HG02970 (cell line): ENCODE data around the gene ADD1.

Experiments
- ATAC-seq: cut with Tn5 transposase; IDR thresholded peaks from one replicate; pipeline ENCODE4 v1.9.1; 2021; ENCODE audit warnings: mild to moderate bottlenecking, moderate library complexity, moderate number of reproducible peaks; ENCODE audit not compliant: unreplicated experiment, low FRiP score

ADD1 gene

DNA sequence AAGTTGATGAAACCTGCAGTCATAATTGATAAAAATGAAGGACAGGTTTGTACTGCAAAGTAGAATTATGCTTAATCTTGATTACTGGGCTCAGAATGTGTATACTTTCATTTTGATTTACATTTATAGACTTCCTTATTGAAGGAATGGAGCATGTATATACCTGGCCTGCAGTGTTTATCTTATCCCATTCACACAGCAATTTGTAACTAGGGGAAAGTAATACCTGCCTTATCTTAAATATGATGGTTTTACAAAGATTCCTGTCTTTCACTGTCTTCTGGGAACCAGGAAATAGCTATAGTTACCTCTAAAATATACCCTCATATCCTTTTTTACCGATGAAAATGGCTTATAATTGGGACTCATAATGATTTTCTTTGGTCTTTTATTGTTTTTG lies 29.7 kb downstream of the ADD1 start:
- no peak for ATAC-seq

GRCh38 chr4:2874861-2875260 lies 31.2 kb downstream of the ADD1 start:
- ATAC-seq: no peak

- ATAC-seq: no peak
Measured at GRCh38 chr4:2875556-2875955, 31.9 kb downstream of the ADD1 start.

DNA sequence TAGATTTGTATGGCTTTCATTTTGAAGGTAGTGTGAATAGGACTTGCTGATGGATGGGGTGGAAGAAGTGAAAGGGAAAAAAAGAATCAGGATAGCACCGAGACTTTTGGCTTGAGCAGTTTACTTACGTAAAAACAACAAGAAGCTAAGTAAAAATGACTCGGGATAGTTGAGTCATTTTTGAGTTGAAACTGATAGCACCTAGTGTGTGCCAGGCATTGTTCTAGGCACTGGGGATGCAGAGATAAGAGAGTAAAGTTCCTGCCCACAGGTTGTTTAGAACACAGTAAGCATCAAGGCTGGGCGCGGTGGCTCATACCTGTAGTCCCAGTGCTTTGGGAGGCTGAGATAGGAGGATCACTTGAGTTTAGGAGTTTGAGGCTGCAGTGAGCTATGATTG lies 34.7 kb downstream of the ADD1 start:
- no peak for ATAC-seq

DNA sequence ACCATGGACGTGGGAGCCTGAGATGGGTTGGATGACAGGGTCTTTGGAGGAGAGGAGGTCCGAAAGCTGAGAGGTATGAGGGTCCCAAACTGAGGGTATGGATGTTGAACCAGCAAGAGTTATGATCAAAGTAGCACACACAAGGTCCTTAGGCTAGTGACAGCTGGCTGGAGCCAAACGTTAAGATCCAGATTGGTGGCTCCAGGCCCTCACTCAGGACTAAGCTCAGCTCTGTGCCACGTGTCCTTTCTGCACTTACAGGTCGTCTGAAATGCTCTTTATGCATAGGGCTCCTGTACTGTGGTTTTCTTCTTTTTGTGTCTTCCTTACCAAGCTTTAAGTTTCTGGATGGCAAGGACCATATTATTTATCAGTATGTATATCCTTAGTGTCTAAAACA lies 35.4 kb downstream of the ADD1 start:
- no peak for ATAC-seq

DNA sequence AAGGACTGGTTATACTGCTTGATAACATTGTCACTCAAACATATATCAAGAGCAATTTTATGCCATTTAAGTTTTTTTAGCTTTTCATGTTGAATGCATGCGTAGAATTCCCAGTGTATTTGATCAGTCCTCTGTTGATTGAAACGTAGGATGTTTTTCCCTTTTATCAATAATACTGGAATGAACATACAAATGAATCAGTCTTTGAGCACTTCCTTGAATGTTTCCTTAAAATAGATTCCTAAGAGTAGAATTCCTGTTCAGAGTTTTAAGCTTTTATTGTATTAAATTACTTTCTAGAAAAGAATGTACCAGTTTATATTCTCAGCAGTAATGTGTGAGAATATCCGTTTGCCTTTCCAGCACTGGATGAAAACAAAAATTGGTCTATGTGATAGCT lies 37.8 kb downstream of the ADD1 start:
- ATAC-seq: no peak

DNA sequence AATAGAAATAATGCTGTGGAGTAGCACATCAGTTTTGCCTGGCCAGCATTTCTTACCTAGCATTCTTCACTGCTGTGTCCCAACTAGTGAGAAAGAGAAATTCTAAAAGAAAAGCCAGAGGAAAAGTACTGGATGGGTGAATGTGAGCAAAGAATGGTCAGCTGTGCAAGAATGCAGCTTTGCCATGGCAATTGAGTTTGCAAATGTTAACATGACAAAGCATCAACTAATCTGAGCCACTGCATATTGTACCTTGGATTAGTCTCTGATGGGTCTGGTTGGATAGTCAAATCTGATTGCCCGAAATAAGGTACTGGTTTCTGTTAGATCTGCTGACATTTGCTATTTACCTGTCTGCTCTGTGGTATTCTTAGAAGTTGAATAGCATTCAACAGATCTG lies 38.7 kb downstream of the ADD1 start:
- ATAC-seq: no peak

DNA sequence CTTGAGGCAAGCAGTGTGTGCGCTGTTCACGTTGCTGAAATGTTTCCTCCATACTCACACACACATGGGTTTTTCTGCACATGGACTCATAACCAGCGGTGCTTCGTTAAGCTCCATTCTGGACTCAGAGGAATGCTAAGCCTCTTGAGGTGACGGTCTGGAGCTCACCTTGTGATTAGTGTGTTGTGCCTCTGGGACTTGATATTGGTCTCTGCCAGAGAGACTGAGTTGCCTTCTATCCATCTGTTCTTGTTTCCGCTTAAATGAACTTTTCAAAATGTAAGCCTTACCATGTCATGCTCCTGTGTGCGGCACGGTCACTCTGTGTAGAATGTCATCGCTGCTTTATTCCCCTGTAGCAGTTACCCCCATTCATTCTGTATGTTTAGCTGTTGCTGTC lies 42.5 kb downstream of the ADD1 start:
- ATAC-seq: no peak

DNA sequence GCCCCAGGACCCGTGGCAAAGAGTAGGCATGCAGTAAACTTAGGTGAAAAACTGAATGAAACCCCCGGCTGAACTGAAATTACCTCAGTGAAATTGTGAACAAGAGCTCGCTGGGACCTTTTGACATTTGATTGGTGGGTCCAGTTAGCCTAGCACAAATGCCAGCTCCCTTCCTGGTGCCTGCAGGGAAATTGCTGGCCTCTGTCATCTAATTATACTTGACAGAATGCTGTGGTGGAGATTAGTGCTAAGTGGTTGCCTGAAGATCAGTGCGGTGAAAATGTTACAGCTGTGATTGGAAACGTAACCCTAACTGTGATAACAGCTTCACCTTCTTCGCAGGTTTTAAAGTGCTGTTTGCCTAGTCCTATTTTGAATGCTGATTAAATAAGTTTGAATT lies 43.0 kb downstream of the ADD1 start:
- ATAC-seq: no peak

- no peak for ATAC-seq
Measured at GRCh38 chr4:2887343-2887742, 43.7 kb downstream of the ADD1 start.

DNA sequence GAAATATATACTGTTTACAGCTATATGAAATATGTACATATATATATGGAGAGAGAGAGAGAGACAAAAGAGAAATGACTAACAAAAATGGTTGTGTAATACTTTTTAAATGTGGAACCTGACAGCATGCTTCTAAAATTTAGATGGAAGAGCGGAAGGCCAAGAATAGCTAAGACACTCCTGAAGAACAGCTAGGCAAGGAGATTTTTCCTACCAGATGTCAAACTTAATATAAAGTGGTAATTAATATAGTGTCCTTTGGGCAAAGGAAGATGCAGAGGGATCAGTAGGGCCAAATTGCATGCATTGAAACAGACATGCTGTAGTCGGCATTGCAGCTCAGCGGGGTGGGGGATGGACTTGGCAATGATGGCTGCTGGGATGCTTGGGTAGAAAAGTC lies 45.2 kb downstream of the ADD1 start:
- no peak for ATAC-seq

DNA sequence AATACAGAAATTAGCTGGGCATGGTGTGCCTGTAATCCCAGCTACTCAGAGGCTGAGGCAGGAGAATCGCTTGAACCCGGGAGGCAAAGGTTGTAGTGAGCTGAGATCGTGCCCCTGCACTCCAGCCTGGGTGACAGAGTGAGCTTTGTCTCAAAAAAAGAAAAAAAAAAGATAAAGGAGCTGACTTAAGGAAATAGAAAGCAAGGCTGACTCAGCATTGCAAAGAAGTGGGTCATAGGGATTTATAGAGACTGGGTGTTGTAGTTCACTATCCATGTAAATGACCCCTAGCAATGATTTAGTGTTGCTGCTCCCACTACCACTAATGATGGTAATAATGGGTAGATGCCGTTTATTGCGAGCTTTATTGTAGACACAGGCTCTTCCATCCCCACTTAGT lies 47.6 kb downstream of the ADD1 start:
- no peak for ATAC-seq

- ATAC-seq: no peak
Measured at GRCh38 chr4:2893772-2894171, 50.1 kb downstream of the ADD1 start.

DNA sequence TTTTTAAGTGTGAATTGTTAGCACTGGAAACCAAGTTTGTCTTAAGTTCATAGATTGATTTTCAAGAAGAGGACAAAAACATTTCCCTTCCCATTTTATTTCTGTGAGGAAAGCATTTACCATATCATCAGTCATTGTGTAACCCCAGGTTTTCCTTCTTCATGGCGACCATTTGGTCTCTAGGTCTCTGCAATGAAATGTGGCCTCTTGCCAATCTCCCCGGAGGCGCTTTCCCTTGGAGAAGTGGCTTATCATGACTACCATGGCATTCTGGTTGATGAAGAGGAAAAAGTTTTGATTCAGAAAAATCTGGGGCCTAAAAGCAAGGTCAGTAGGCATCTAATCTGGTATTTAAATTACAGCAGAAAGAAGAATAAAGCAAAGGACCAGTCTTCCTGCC lies 54.4 kb downstream of the ADD1 start:
- no peak for ATAC-seq

DNA sequence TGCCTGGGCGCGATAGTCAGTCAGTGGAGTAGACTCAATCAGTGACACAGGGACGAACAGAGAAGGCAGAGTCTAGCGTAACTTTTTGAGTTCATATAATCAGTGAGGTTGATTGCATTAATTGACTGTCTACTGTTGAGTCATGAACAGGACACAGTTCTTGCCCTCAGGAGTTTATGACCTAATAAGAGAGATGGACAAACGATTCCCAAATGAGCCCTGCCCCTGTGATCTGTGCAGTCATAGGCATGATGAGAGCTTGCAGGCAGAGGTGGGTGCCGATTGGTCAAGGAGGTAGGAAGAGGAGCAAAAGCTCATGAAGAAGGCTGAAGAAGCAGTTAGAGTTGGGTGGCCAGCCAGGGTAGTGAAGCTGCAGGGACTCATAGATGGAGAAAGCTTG lies 57.1 kb downstream of the ADD1 start:
- no peak for ATAC-seq

- ATAC-seq: no peak
Measured at GRCh38 chr4:2901186-2901585, 57.5 kb downstream of the ADD1 start.

DNA sequence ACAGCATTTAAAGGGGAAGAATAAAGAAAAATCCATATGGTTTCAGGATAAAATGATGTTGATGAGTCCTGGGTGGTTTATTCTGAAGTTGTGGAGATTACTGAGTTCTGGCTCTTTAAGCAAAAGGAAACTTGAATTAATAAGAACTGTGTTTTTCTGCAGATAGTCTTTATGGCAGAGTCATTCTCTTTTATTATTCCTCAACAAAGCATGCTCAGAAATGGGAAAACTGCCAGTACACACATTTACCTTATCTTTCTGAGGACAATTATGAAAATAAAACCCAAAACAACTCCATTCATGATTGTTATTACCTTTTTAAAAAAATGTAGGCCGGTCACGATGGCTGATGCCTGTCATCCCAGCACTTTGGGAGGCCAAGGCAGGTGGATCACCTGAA lies 58.5 kb downstream of the ADD1 start:
- ATAC-seq: no peak

GRCh38 chr4:2905544-2905943 lies 61.9 kb downstream of the ADD1 start:
- no peak for ATAC-seq

GRCh38 chr4:2906218-2906617 lies 62.6 kb downstream of the ADD1 start:
- ATAC-seq: no peak

- ATAC-seq: no peak
Measured at GRCh38 chr4:2907226-2907625, 63.6 kb downstream of the ADD1 start.

DNA sequence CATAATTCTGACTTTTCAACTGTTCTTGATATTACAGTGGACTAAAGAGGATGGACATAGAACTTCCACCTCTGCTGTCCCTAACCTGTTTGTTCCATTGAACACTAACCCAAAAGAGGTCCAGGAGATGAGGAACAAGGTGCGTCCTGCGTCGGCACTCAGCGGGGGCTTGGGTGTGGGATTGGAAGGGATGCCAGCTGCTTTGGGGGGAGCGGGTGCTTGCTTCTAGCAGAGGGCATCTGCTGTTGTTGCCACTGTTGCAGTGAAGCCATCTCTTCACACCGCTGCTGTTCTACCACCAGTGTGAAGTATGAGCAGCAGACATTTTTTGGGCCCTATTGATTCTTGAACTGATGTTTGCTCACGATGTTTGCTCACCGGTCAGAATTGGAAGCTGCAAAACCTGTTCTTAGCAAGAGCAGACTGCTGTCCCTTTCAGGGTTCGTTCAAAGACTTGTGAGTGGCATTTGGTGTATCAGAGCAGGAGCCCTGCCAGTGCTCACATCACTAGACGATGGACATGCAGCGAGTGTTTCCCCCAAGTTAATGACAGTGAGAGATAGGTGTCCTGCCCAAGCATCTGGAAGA lies 64.2 kb downstream of the ADD1 start:
- ATAC-seq: no peak

- no peak for ATAC-seq
Measured at GRCh38 chr4:2908686-2909085, 65.0 kb downstream of the ADD1 start.

GRCh38 chr4:2909583-2909982 lies 65.9 kb downstream of the ADD1 start:
- ATAC-seq: no peak
